Endometrium (tissue), 2 donors: ENCODE measurements around the gene SMU1.
"Not testable (repeated sequence)": the region's sequence is repeated elsewhere in the genome, so short reads cannot be mapped to it uniquely, and the experiment has no call there.

Experiments
- FAIRE-seq: peaks from 2 replicates; lab custom pipeline; 2012; peaks lifted over from hg19 to GRCh38; lab: Jason Lieb, UNC
- donor health status: control.
- donor health status: control.

SMU1 gene

GRCh38 chr9:33105504-33105903, 29.0 kb upstream of the SMU1 start:
- no peak for FAIRE-seq

GRCh38 chr9:33104401-33104800, 27.9 kb upstream of the SMU1 start:
- no peak for FAIRE-seq

GRCh38 chr9:33103501-33104281, 27.2 kb upstream of the SMU1 start:
- FAIRE-seq: no peak

- no peak for FAIRE-seq
These were observed 26.2 kb upstream of the SMU1 start for GRCh38 chr9:33102551-33103210.

- FAIRE-seq: no peak
These were observed 24.9 kb upstream of the SMU1 start for GRCh38 chr9:33101104-33101951.

- FAIRE-seq: no peak
These were observed 23.3 kb upstream of the SMU1 start for GRCh38 chr9:33099754-33100153.

GRCh38 chr9:33097192-33097591, 20.7 kb upstream of the SMU1 start:
- FAIRE-seq: no peak

GRCh38 chr9:33092634-33093033, 16.2 kb upstream of the SMU1 start:
- no peak for FAIRE-seq

- FAIRE-seq: not testable (repeated sequence)
These were observed 9.2 kb upstream of the SMU1 start for GRCh38 chr9:33085672-33086071.

- FAIRE-seq: no peak
These were observed 6.3 kb upstream of the SMU1 start for GRCh38 chr9:33082538-33083326.

- FAIRE-seq: no peak
These were observed 5.7 kb upstream of the SMU1 start for GRCh38 chr9:33082128-33082527.

GRCh38 chr9:33081128-33081851, 4.8 kb upstream of the SMU1 start:
- FAIRE-seq: peak; percentile 85

GRCh38 chr9:33080534-33080933, 4.1 kb upstream of the SMU1 start:
- FAIRE-seq: no peak

GRCh38 chr9:33068991-33069390, 7.5 kb downstream of the SMU1 start:
- no peak for FAIRE-seq

- FAIRE-seq: no peak
These were observed 11.1 kb downstream of the SMU1 start for GRCh38 chr9:33065157-33066076.

- no peak for FAIRE-seq
These were observed 25.3 kb downstream of the SMU1 start for GRCh38 chr9:33051144-33051543.

GRCh38 chr9:33049680-33050361, 26.7 kb downstream of the SMU1 start:
- FAIRE-seq: no peak

- no peak for FAIRE-seq
These were observed 28.4 kb downstream of the SMU1 start for GRCh38 chr9:33048054-33048465.

- FAIRE-seq: no peak
These were observed 30.4 kb downstream of the SMU1 start for GRCh38 chr9:33046061-33046460.
